ENCODE data around the gene NSD1.
A peak's percentile ranks its signal among the peaks of the same experiment; 100 is the strongest.

Gene NSD1

GRCh38 chr5:177314376-177315342 is 181.1 kb downstream of the NSD1 start:
- H3K4me1 ChIP-seq (ENCODE audit: control insufficient read depth, insufficient read depth, low read length): no peaks in the 10 kb centered on the region
- no peaks in the 10 kb centered on the region for H3K36me3 ChIP-seq (ENCODE audit: control insufficient read depth, insufficient read depth, low read length)
- H3K4me3 ChIP-seq (ENCODE audit: low read length): no peak overlapping the region
- H3K9ac ChIP-seq (ENCODE audit: low read length): no peak overlapping the region
- H3K27ac ChIP-seq (ENCODE audit: low read depth, low read length): no peak overlapping the region
- no peaks in the 10 kb centered on the region for H3K27me3 ChIP-seq (ENCODE audit: control insufficient read depth, insufficient read depth, low read length)

DNA sequence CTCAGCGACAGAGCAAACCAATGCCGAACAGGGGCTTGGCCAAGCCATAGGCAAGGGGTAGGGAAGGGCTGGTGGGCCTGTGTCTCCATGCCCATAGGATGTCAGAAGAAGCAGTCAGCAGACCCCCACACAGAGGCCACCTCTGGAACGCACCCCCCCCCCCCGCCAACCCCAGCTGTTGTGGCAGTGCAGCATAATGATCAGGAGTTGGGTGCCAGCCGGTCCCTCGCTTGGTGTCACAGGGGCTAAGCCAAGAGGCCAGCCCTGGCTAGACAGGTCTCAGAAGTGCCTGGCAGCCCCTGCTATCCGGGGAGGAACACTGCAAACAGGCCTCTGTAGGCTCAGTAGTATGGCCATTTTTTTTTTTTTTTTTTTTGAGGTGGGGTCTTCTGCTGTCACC is 181.8 kb downstream of the NSD1 start:
- Histone ChIP-seq H3K36me3 (ENCODE audit: control insufficient read depth, insufficient read depth, low read length) (no peaks in the 10 kb centered on the region), H3K4me1 (ENCODE audit: control insufficient read depth, insufficient read depth, low read length) (no peaks in the 10 kb centered on the region), H3K9ac (ENCODE audit: low read length) (no peak overlapping the region), H3K27ac (ENCODE audit: low read depth, low read length) (no peak overlapping the region), H3K4me3 (ENCODE audit: low read length) (no peak overlapping the region), H3K27me3 (ENCODE audit: control insufficient read depth, insufficient read depth, low read length) (no peaks in the 10 kb centered on the region)

DNA sequence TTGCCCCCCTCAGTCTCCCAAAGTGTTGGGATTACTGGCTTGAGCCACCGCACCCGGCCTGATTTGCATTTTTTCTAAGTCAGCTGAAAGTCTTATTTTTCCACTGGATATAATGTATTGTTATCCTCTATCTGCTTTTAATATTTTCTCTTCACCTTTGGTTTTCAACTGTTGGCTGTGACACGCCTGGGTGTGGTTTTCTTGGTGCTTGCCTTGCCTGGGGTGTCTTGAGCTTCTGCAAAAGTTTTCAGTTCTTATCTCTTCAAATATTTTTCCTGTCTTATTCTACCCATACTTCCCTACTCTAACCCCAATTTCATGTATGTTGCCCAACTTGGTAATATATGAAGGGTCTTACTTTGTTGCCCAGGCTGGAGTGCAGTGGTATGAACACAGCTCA is 182.4 kb downstream of the NSD1 start:
- H3K4me1 ChIP-seq (ENCODE audit: control insufficient read depth, insufficient read depth, low read length): no peaks in the 10 kb centered on the region
- no peak overlapping the region for H3K27ac ChIP-seq (ENCODE audit: low read depth, low read length)
- H3K27me3 ChIP-seq (ENCODE audit: control insufficient read depth, insufficient read depth, low read length): no peaks in the 10 kb centered on the region
- H3K4me3 ChIP-seq (ENCODE audit: low read length): no peak overlapping the region
- H3K36me3 ChIP-seq (ENCODE audit: control insufficient read depth, insufficient read depth, low read length): no peaks in the 10 kb centered on the region
- no peak overlapping the region for H3K9ac ChIP-seq (ENCODE audit: low read length)

DNA sequence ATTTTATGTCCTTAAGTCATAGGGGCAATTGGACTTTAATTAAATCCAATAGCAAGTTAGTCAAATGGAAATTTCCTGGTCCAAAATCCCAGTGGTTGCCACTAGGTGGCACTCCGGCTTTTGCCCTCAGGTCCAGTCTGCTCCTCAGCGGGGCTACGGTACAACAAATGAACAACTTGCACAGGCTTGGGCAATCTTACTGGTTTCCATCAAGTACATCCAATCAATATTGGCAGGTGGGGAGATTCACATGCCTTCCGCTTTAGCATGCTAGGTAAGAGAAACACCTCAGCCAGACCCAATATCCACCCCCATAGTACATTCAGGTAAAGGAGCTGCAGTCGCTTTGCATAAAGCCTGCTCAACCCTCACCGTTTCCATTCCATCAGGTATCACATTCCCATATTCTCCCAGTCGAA is 184.4 kb downstream of the NSD1 start:
- Histone ChIP-seq H3K4me3 (ENCODE audit: low read length) (no peak overlapping the region), H3K4me1 (ENCODE audit: control insufficient read depth, insufficient read depth, low read length) (no peaks in the 10 kb centered on the region), H3K9ac (ENCODE audit: low read length) (no peak overlapping the region)

GRCh38 chr5:177319913-177320588 is 186.5 kb downstream of the NSD1 start:
- no peak overlapping the region for H3K27ac ChIP-seq (ENCODE audit: low read depth, low read length)
- no peaks in the 10 kb centered on the region for H3K36me3 ChIP-seq (ENCODE audit: control insufficient read depth, insufficient read depth, low read length)
- no peak overlapping the region for H3K4me3 ChIP-seq (ENCODE audit: low read length)
- no peaks in the 10 kb centered on the region for H3K4me1 ChIP-seq (ENCODE audit: control insufficient read depth, insufficient read depth, low read length)
- no peaks in the 10 kb centered on the region for H3K27me3 ChIP-seq (ENCODE audit: control insufficient read depth, insufficient read depth, low read length)
- no peak overlapping the region for H3K9ac ChIP-seq (ENCODE audit: low read length)

More for the DNA sequence above, 184.4 kb downstream of the NSD1 start:
- Histone ChIP-seq H3K27ac (ENCODE audit: low read depth, low read length) (no peak overlapping the region), H3K36me3 (ENCODE audit: control insufficient read depth, insufficient read depth, low read length) (no peaks in the 10 kb centered on the region), H3K27me3 (ENCODE audit: control insufficient read depth, insufficient read depth, low read length) (no peaks in the 10 kb centered on the region)

GRCh38 chr5:177320879-177321278 is 187.3 kb downstream of the NSD1 start:
- Histone ChIP-seq H3K4me3 (ENCODE audit: low read length) (no peak overlapping the region), H3K4me1 (ENCODE audit: control insufficient read depth, insufficient read depth, low read length) (no peaks in the 10 kb centered on the region), H3K27ac (ENCODE audit: low read depth, low read length) (no peak overlapping the region), H3K9ac (ENCODE audit: low read length) (no peak overlapping the region), H3K36me3 (ENCODE audit: control insufficient read depth, insufficient read depth, low read length) (no peaks in the 10 kb centered on the region), H3K27me3 (ENCODE audit: control insufficient read depth, insufficient read depth, low read length) (no peaks in the 10 kb centered on the region)

DNA sequence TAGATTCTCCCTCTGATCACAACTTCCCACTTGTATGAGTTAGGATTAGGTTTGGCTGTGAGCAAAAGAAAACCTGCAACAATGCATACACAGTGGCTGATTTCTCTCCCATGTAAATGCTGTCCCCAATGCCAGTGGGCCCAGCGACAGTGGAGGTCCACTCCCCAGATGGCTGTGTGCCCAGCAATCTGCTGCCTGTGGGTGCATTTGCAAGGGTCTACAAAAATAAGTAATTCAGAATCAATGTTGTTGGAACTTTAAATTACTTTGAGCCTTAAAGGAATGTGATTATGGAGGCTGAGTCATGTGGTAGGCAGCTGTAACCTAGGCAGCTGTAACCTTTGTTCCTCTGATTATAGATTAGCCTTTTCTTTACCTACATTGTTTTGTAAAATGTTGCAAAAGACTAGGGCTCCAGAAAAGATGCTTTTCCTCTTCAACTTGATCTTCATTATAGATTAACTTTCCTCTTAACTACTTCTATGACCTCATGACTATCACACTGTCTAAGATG is 192.4 kb downstream of the NSD1 start:
- Histone ChIP-seq H3K9ac (ENCODE audit: low read length) (no peak overlapping the region), H3K27ac (ENCODE audit: low read depth, low read length) (no peak overlapping the region), H3K36me3 (ENCODE audit: control insufficient read depth, insufficient read depth, low read length) (peaks cover 9% of the 10 kb centered on the region), H3K4me1 (ENCODE audit: control insufficient read depth, insufficient read depth, low read length) (no peaks in the 10 kb centered on the region), H3K27me3 (ENCODE audit: control insufficient read depth, insufficient read depth, low read length) (no peaks in the 10 kb centered on the region), H3K4me3 (ENCODE audit: low read length) (no peak overlapping the region)

DNA sequence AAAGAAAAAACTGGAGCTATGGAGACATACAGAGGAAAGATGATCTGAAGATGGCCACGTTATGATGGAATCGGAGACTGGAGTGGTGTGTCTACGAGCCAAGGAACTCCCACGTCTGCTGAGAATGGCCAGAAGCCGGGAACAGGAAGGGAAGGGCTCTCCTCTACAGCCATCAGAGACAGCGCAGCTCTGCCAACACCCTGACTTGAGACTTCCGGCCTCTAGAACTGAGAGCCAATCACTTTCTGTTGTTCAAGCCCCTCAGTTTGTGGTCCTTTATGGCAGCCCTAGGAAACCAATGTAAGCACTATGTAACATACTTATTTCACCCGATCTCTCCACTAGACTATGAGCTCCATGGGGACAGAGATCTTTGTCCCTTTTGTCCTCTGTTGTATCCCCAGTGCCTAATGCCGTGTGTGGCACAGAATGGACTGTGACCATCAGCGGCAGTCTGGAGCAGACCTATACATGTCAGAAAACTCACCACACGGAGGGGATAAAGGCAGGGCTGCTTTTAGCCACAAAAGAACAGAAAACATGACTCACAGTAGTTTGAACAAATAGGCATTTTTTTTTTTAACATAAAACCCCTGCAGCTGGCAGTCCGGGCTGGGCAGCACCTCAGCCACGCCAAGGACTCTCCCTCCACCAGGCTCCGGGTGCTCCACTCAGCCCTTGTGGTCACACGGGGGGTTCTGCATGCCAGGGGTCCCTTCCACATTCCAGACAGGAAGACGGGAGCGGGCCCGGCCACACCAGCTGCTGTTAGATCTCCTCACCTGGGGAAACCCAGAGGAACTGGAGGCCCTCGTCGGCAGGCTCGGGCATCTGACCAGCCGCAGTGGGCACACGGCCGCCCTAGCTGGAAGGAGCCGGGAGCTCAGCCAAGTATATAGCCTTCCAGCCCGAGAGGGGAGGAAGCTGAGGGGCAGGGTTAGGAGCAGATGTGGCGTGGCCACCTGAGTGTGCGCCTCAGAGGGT is 194.3 kb downstream of the NSD1 start:
- no peak overlapping the region for H3K9ac ChIP-seq (ENCODE audit: low read length)
- no peaks in the 10 kb centered on the region for H3K4me1 ChIP-seq (ENCODE audit: control insufficient read depth, insufficient read depth, low read length)
- no peaks in the 10 kb centered on the region for H3K27me3 ChIP-seq (ENCODE audit: control insufficient read depth, insufficient read depth, low read length)
- peak overlapping the region; percentile 4 for H3K27ac ChIP-seq (ENCODE audit: low read depth, low read length)
- peaks cover 15% of the 10 kb centered on the region for H3K36me3 ChIP-seq (ENCODE audit: control insufficient read depth, insufficient read depth, low read length)
- no peak overlapping the region for H3K4me3 ChIP-seq (ENCODE audit: low read length)

DNA sequence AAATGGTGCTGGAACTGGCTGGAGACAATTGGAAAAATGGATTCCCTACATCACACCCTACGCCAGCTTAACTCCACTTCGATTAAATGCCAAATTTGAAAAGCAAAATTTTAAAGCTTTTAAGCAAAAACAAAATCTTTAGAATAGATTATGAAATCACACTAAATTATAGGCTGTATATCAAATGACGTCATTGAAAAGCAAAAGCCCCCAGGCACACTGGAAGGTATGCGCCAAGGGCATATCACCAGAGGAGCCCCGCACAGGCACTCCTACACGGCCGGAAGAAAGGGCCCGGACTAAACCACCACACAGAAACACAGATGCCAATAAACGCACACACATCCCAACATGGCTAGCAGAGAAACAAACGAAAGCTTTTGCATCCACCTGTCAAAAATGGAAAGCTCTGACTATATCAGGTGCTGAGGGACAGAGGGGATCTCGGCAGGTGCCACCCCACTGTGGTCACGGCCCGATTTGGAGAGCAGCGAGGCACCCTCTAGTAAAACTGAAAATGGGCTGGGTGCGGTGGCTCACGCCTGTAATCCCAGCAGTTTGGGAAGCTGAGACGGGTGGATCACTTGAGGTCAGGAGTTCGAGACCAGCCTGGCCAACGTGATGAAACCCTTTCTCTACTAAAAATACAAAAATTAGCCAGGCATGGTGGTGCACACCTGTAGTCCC is 195.1 kb downstream of the NSD1 start:
- H3K4me3 ChIP-seq (ENCODE audit: low read length): no peak overlapping the region
- peaks cover 23% of the 10 kb centered on the region for H3K36me3 ChIP-seq (ENCODE audit: control insufficient read depth, insufficient read depth, low read length)
- no peaks in the 10 kb centered on the region for H3K4me1 ChIP-seq (ENCODE audit: control insufficient read depth, insufficient read depth, low read length)
- no peak overlapping the region for H3K27ac ChIP-seq (ENCODE audit: low read depth, low read length)
- H3K27me3 ChIP-seq (ENCODE audit: control insufficient read depth, insufficient read depth, low read length): no peaks in the 10 kb centered on the region
- H3K9ac ChIP-seq (ENCODE audit: low read length): no peak overlapping the region

DNA sequence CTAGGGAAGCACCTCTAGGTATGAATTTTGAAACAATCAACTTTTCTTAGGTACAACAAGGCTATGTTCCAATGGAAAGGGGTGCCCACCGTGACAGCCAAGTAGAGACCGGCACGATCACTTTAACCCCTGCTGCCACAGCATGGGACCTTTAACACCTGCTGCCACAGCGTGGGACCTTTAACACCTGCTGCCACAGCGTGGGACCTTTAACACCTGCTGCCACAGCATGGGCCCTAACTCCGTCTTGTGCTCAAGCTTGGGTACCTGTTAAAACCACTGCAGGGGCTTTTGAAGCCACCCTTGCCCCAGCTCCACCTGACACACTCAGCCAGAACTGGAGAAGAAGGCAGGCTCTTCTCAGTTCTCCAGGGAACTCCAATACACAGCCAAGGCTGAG is 196.3 kb downstream of the NSD1 start:
- no peak overlapping the region for H3K4me3 ChIP-seq (ENCODE audit: low read length)
- H3K9ac ChIP-seq (ENCODE audit: low read length): no peak overlapping the region
- no peaks in the 10 kb centered on the region for H3K27me3 ChIP-seq (ENCODE audit: control insufficient read depth, insufficient read depth, low read length)
- H3K36me3 ChIP-seq (ENCODE audit: control insufficient read depth, insufficient read depth, low read length): peaks cover 34% of the 10 kb centered on the region
- no peaks in the 10 kb centered on the region for H3K4me1 ChIP-seq (ENCODE audit: control insufficient read depth, insufficient read depth, low read length)
- no peak overlapping the region for H3K27ac ChIP-seq (ENCODE audit: low read depth, low read length)

- Histone ChIP-seq H3K27ac (ENCODE audit: low read depth, low read length) (no peak overlapping the region), H3K4me1 (ENCODE audit: control insufficient read depth, insufficient read depth, low read length) (no peaks in the 10 kb centered on the region), H3K4me3 (ENCODE audit: low read length) (no peak overlapping the region), H3K36me3 (ENCODE audit: control insufficient read depth, insufficient read depth, low read length) (peaks cover 45% of the 10 kb centered on the region), H3K9ac (ENCODE audit: low read length) (no peak overlapping the region), H3K27me3 (ENCODE audit: control insufficient read depth, insufficient read depth, low read length) (no peaks in the 10 kb centered on the region)
Observed at GRCh38 chr5:177330991-177331842, 197.6 kb downstream of the NSD1 start.

All from rectal smooth muscle tissue (tissue), 1 donor.